Neural cell (in vitro differentiated cells): Measurements from ENCODE around the gene MYOD1. TPM values are rescaled to one million over a fixed set of nuclear protein-coding genes. Genes with fewer than 3 reads are reported as not detected.

Experiments
- H2AFZ ChIP-seq: fragments of 200-600, 300-800 bp; sonication (generic), shearing (Covaris generic); 2 replicates; pipeline ENCODE4 v1.6.0; 2014; ENCODE audit warnings: low read depth, mild to moderate bottlenecking, antibody characterized with exemption, low read length, moderate library complexity
- H3F3A ChIP-seq: fragments of 200-600 bp; shearing (Covaris generic); 2 replicates; pipeline ENCODE4 v1.6.1; 2016; ENCODE audit warnings: mild to moderate bottlenecking, moderate library complexity, mixed read lengths, antibody characterized with exemption, low read length; ENCODE audit not compliant: insufficient read depth, poor library complexity, severe bottlenecking
- H3K27ac ChIP-seq: fragments of 200-600, 300-800 bp; sonication (generic), shearing (Covaris generic); 2 replicates; pipeline ENCODE4 v1.5.1; 2014; ENCODE audit warnings: mild to moderate bottlenecking, low read length, moderate library complexity
- H3K27me3 ChIP-seq: fragments of 300-800, 200-600 bp; sonication (generic), shearing (Covaris generic); 2 replicates; pipeline ENCODE4 v1.6.0; 2014; ENCODE audit warnings: mild to moderate bottlenecking, low read depth, low read length, moderate library complexity; ENCODE audit not compliant: insufficient read depth
- H3K36me3 ChIP-seq: fragments of 300-800, 200-600 bp; sonication (generic), shearing (Covaris generic); 2 replicates; pipeline ENCODE4 v1.5.1; 2014; ENCODE audit warnings: mild to moderate bottlenecking, antibody characterized with exemption, low read length, moderate library complexity; ENCODE audit not compliant: insufficient read depth
- H3K4me2 ChIP-seq: fragments of 300-800, 200-600 bp; sonication (generic), shearing (Covaris generic); 2 replicates; pipeline ENCODE4 v1.6.0; 2014; ENCODE audit warnings: mild to moderate bottlenecking, low read length
- H3K4me3 ChIP-seq: fragments of 300-800, 200-600 bp; sonication (generic), shearing (Covaris generic); 2 replicates; pipeline ENCODE4 v1.5.1; 2014; ENCODE audit warnings: mild to moderate bottlenecking, low read length, moderate library complexity
- H3K79me2 ChIP-seq: fragments of 200-600 bp; shearing (Covaris generic); replicated peaks from 2 replicates; pipeline ENCODE4 v1.6.0; 2014; ENCODE audit warnings: mild to moderate bottlenecking, low read length, moderate library complexity; ENCODE audit not compliant: insufficient read depth
- H3K9ac ChIP-seq: fragments of 300-800, 200-600 bp; sonication (generic), shearing (Covaris generic); 2 replicates; pipeline ENCODE4 v1.6.1; 2016; ENCODE audit warnings: mild to moderate bottlenecking, low read length, mixed read lengths
- H3K9me2 ChIP-seq: fragments of 200-600 bp; shearing (Covaris generic); 2 replicates; pipeline ENCODE4 v1.6.1; 2016; ENCODE audit warnings: mild to moderate bottlenecking, low read length, mixed read lengths; ENCODE audit not compliant: insufficient read depth
- H3K9me3 ChIP-seq: fragments of 200-600, 300-800 bp; sonication (generic), shearing (Covaris generic); 2 replicates; pipeline ENCODE4 v1.6.1; 2016; ENCODE audit warnings: mild to moderate bottlenecking, mixed run types, low read length, moderate library complexity, mixed read lengths
- H4K20me1 ChIP-seq: fragments of 200-600 bp; shearing (Covaris generic); 2 replicates; pipeline ENCODE4 v1.6.1; 2016; ENCODE audit warnings: mild to moderate bottlenecking, mixed run types; ENCODE audit not compliant: insufficient read depth
- CTCF ChIP-seq: fragments of 450-650 bp; IDR thresholded peaks from 2 replicates; pipeline ENCODE4 v1.5.1; 2014; ENCODE audit warnings: antibody characterized with exemption, mild to moderate bottlenecking, moderate library complexity; ENCODE audit not compliant: poor library complexity, severe bottlenecking
- EP300 ChIP-seq: fragments of 450-650 bp; conservative IDR thresholded peaks from 2 replicates; pipeline ENCODE4 v1.6.1; 2014; ENCODE audit warnings: antibody characterized with exemption, mild to moderate bottlenecking, moderate library complexity; ENCODE audit not compliant: poor library complexity, severe bottlenecking
- EZH2 ChIP-seq: fragments of 200-600, 300-800 bp; shearing (Covaris generic), sonication (generic); IDR thresholded peaks from 2 replicates; pipeline ENCODE4 v1.6.1; 2014; ENCODE audit warnings: antibody characterized with exemption, low read length, borderline replicate concordance, mild to moderate bottlenecking; ENCODE audit not compliant: insufficient read depth, poor library complexity, severe bottlenecking
- MXI1 ChIP-seq: fragments of 450-650 bp; conservative IDR thresholded peaks from 2 replicates; pipeline ENCODE4 v1.6.1; 2014; ENCODE audit warnings: antibody characterized with exemption, mild to moderate bottlenecking; ENCODE audit not compliant: poor library complexity, severe bottlenecking
- POLR2AphosphoS5 ChIP-seq: IDR thresholded peaks from 2 replicates; pipeline ENCODE4 v1.6.1; 2012
- RAD21 ChIP-seq: fragments of 450-650 bp; conservative IDR thresholded peaks from 2 replicates; pipeline ENCODE4 v1.6.1; 2014; ENCODE audit warnings: antibody characterized with exemption, mild to moderate bottlenecking, moderate library complexity
- TAF1 ChIP-seq: IDR thresholded peaks from 2 replicates; pipeline ENCODE4 v1.6.1; 2012; ENCODE audit warnings: low read depth
- polyA plus RNA-seq: library from polyadenylated mRNA; depleted of rRNA; stranded (reverse); fragments of >200 nt; gene quantifications from 2 replicates; pipeline ENCODE4 v1.2.3, GENCODE V29; 2014

Gene MYOD1
- polyA plus RNA-seq, 1 donor from 2014 or later: not detected

GRCh38 chr11:17733261-17733660, 13.9 kb downstream of the MYOD1 start:
- no peaks in the 10 kb centered on the region for H4K20me1 ChIP-seq
- no peaks in the 10 kb centered on the region for H3F3A ChIP-seq
- H3K36me3 ChIP-seq: no peaks in the 10 kb centered on the region
- H3K4me2 ChIP-seq: no peak overlapping the region
- H3K27ac ChIP-seq: no peak overlapping the region
- no peak overlapping the region for H3K4me3 ChIP-seq
- H3K9me3 ChIP-seq: no peaks in the 10 kb centered on the region
- peaks cover 24% of the 10 kb centered on the region for H3K79me2 ChIP-seq
- no peak overlapping the region for H2AFZ ChIP-seq
- TF ChIP-seq TAF1: no peak
- TF ChIP-seq CTCF: no peak
- TF ChIP-seq POLR2AphosphoS5: no peak
- no peak for TF ChIP-seq EZH2
- no peak for TF ChIP-seq RAD21
- no peak for TF ChIP-seq EP300
- H3K9ac ChIP-seq: no peak overlapping the region
- H3K9me2 ChIP-seq: no peaks in the 10 kb centered on the region
- H3K27me3 ChIP-seq: no peaks in the 10 kb centered on the region

GRCh38 chr11:17734418-17734911, 15.1 kb downstream of the MYOD1 start, which contains the start of gene KCNC1:
Gene KCNC1 (plus strand): TSS chr11:17734781. CDS start chr11:17736003, 1,222 bp downstream.
- Histone ChIP-seq H3K27me3 (no peaks in the 10 kb centered on the region), H3K9me3 (no peaks in the 10 kb centered on the region), H3K9ac (peak within 1 kb of the TSS; percentile 91), H3K36me3 (no peaks in the 10 kb centered on the region), H3K4me3 (peak within 1 kb of the TSS; percentile 99), H3K27ac (peak within 1 kb of the TSS; percentile 67), H4K20me1 (no peaks in the 10 kb centered on the region), H3F3A (no peaks in the 10 kb centered on the region), H3K79me2 (peaks cover 35% of the 10 kb centered on the region), H2AFZ (peak within 1 kb of the TSS; percentile 69), H3K9me2 (no peaks in the 10 kb centered on the region), H3K4me2 (peak within 1 kb of the TSS; percentile 84)
- TF ChIP-seq EP300: no peak
- TF ChIP-seq MXI1: no peak
- TF ChIP-seq POLR2AphosphoS5: peak; percentile 78
- TF ChIP-seq CTCF: peak; percentile 59
- TF ChIP-seq RAD21: peak; percentile 20

- Histone ChIP-seq H3K4me2 (peak overlapping the region; percentile 84), H3K36me3 (no peaks in the 10 kb centered on the region), H3K27me3 (no peaks in the 10 kb centered on the region), H3K9me3 (no peaks in the 10 kb centered on the region), H2AFZ (peak overlapping the region; percentile 69), H3K4me3 (peak overlapping the region; percentile 99), H3K79me2 (peaks cover 35% of the 10 kb centered on the region), H4K20me1 (no peaks in the 10 kb centered on the region), H3K27ac (peak overlapping the region; percentile 67), H3K9me2 (no peaks in the 10 kb centered on the region), H3F3A (no peaks in the 10 kb centered on the region), H3K9ac (peak overlapping the region; percentile 91)
- TF ChIP-seq MXI1 (peak; percentile 11), TAF1 (no peak)
Measured at GRCh38 chr11:17734986-17735817, 15.8 kb downstream of the MYOD1 start.
